Measurements from ENCODE around the gene TBC1D14. TPM values are rescaled to one million over a fixed set of nuclear protein-coding genes. Genes with fewer than 3 reads are reported as not detected.

The TBC1D14 gene
- total and polyA plus RNA-seq, 2 of the 8 experiments (the other 6 are each of a cell fraction or from before 2014, with no cell fraction given) = 45.6 to 48.2 TPM

DNA sequence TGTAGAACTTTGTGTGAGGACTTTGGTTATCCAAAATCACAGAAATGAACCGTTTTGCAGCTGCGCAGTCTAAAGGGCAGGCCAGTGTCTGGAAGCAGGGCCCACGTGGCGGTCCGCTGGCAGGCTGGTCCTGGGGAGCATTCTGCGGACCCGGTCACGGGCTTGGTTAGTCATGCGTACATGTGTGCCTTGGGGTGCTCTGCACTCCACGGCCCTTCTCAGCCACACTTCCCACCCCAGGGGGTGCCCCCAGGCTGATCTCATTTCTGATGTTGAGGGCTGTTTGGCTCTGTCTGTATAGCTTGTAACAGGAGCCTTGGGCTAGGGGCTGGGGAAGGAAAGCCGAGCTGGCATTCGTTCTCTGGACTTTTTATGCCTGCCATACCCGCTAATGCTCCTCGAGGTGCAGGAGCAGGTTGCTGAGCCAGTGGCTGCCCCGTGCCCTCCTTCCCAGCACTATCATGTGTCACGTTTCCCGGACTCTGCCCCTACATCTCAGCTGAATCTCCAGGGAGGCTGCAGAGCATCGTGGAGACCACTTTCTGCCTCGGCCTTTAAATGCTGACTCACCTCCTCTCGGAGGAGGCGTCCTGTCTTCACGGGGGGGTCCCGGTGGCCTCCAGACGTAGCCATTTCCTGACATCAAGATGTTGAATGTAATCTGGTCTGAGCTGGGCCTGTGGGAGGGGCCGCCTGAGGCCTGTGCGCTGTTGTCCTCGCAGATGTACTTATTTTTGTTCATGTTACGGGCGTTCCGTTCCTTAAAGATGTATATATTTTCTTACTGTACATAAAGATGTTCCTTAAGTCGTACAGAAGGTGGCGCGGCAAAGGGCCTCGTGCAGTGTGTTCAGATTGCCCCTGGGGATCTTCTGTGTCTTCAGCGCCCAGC lies 122.2 kb downstream of the TBC1D14 start (continued):
- TF ChIP-seq, protein P1, sequence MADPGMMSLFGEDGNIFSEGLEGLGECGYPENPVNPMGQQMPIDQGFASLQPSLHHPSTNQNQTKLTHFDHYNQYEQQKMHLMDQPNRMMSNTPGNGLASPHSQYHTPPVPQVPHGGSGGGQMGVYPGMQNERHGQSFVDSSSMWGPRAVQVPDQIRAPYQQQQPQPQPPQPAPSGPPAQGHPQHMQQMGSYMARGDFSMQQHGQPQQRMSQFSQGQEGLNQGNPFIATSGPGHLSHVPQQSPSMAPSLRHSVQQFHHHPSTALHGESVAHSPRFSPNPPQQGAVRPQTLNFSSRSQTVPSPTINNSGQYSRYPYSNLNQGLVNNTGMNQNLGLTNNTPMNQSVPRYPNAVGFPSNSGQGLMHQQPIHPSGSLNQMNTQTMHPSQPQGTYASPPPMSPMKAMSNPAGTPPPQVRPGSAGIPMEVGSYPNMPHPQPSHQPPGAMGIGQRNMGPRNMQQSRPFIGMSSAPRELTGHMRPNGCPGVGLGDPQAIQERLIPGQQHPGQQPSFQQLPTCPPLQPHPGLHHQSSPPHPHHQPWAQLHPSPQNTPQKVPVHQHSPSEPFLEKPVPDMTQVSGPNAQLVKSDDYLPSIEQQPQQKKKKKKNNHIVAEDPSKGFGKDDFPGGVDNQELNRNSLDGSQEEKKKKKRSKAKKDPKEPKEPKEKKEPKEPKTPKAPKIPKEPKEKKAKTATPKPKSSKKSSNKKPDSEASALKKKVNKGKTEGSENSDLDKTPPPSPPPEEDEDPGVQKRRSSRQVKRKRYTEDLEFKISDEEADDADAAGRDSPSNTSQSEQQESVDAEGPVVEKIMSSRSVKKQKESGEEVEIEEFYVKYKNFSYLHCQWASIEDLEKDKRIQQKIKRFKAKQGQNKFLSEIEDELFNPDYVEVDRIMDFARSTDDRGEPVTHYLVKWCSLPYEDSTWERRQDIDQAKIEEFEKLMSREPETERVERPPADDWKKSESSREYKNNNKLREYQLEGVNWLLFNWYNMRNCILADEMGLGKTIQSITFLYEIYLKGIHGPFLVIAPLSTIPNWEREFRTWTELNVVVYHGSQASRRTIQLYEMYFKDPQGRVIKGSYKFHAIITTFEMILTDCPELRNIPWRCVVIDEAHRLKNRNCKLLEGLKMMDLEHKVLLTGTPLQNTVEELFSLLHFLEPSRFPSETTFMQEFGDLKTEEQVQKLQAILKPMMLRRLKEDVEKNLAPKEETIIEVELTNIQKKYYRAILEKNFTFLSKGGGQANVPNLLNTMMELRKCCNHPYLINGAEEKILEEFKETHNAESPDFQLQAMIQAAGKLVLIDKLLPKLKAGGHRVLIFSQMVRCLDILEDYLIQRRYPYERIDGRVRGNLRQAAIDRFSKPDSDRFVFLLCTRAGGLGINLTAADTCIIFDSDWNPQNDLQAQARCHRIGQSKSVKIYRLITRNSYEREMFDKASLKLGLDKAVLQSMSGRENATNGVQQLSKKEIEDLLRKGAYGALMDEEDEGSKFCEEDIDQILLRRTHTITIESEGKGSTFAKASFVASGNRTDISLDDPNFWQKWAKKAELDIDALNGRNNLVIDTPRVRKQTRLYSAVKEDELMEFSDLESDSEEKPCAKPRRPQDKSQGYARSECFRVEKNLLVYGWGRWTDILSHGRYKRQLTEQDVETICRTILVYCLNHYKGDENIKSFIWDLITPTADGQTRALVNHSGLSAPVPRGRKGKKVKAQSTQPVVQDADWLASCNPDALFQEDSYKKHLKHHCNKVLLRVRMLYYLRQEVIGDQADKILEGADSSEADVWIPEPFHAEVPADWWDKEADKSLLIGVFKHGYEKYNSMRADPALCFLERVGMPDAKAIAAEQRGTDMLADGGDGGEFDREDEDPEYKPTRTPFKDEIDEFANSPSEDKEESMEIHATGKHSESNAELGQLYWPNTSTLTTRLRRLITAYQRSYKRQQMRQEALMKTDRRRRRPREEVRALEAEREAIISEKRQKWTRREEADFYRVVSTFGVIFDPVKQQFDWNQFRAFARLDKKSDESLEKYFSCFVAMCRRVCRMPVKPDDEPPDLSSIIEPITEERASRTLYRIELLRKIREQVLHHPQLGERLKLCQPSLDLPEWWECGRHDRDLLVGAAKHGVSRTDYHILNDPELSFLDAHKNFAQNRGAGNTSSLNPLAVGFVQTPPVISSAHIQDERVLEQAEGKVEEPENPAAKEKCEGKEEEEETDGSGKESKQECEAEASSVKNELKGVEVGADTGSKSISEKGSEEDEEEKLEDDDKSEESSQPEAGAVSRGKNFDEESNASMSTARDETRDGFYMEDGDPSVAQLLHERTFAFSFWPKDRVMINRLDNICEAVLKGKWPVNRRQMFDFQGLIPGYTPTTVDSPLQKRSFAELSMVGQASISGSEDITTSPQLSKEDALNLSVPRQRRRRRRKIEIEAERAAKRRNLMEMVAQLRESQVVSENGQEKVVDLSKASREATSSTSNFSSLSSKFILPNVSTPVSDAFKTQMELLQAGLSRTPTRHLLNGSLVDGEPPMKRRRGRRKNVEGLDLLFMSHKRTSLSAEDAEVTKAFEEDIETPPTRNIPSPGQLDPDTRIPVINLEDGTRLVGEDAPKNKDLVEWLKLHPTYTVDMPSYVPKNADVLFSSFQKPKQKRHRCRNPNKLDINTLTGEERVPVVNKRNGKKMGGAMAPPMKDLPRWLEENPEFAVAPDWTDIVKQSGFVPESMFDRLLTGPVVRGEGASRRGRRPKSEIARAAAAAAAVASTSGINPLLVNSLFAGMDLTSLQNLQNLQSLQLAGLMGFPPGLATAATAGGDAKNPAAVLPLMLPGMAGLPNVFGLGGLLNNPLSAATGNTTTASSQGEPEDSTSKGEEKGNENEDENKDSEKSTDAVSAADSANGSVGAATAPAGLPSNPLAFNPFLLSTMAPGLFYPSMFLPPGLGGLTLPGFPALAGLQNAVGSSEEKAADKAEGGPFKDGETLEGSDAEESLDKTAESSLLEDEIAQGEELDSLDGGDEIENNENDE (IDR thresholded peaks at IDR 0.05; ENCODE audit: insufficient replicate concordance, low read length) = no peak
- no peak for TF ChIP-seq KDM4A (IDR thresholded peaks at IDR 0.05; ENCODE audit: low read depth, low read length, severe bottlenecking)
